GM19351 (cell line): ENCODE results near the gene RHOH.

Experiments
- ATAC-seq: cut with Tn5 transposase; IDR thresholded peaks from one replicate; pipeline ENCODE4 v1.9.1; 2021; ENCODE audit warnings: mild to moderate bottlenecking, moderate library complexity; ENCODE audit not compliant: unreplicated experiment

RHOH gene

DNA sequence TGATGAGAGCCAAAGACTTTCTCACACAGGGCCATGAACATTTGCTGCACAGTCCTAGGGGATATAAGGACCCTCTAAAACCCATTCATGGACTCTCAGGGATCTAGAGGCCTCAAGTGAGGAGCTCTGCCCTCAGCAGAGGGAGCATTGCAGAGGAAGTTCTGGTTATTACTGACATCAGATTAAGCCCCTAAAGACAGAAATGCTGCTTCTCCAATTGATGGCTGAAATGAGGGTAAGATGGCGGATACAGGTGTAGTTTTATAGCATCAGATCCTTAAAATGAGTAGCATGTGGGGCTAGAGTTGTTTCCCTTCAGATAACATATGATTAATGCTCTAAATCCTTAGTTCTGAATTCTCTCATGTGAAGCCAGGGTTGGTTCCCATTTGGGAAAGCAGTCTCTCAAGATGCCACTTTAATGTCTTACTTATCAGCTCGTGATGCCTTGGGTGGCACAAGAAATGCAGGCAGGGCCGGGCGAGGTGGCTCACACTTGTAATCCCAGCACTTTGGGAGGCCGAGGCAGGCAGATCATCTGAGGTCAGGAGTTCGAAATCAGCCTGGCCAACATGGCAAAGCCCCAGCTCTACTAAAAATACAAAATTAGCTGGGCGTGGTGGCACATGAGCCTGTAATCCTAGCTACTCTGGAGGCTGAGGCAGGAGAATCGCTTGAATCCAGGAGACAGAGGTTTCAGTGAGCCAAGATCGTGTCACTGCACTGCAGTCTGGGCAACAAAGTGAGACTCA is 7.9 kb downstream of the RHOH start:
- ATAC-seq = no peak

DNA sequence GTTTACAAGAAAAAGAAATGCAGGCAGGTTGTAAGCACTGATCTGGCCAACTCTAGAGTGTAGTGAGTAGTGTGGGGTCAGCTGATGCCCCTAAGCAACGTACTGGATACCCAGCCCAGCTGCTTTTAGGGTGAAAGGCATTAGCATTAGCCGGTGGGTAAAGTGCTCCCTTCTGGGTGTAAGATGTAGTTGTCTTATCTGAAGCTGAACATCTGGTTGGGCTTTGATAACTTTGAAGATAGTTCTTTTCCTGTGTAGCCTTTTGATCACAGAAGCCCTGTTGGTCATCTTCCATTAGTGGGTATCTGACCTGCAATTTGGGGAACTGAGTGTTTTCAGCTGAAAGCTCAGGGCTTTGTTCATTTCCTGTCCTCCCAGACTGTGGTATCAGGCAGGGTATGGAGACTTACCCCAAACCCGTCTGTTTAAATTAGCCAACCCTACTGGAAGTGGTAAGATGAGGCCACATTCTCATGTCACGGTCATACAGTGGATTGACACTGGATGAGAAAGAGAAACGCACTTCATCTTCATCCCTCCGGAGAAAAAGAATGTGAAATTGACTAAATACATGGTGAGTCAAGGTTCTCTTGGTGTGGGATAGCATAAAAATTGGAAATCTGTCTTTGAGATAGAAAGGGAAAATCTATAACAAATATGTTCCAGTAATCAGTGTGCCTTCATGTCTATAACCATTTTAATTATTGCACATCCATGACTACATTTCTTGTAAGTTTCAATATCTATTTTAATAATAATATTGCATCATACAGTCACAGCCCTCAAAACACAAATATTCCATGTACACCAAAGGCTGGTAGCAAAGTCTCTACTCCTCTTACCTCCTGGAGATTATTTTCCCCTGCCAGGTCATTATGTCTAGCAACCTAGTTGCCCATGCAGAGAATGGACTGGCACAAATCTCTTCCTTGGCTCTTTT is 8.7 kb downstream of the RHOH start:
- ATAC-seq = peak; percentile 63

DNA sequence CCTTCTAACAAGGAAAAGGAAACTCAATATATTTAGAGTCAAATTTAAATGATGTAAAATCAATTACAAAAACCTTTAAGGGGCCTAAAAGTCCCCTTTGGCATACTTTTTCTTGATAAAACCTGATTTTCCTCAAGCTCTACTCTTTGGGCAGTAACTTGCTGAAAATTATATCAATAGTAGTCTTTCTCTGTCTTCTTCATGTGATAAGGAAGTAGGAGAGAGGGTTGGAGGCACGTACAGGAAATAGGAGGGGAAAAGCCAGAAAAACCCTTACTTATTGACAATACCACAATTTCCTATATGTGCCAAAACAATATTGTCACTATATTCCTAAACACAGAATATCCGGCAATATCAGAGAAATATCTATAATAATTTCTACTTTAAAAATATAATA is 9.6 kb downstream of the RHOH start:
- no peak for ATAC-seq

DNA sequence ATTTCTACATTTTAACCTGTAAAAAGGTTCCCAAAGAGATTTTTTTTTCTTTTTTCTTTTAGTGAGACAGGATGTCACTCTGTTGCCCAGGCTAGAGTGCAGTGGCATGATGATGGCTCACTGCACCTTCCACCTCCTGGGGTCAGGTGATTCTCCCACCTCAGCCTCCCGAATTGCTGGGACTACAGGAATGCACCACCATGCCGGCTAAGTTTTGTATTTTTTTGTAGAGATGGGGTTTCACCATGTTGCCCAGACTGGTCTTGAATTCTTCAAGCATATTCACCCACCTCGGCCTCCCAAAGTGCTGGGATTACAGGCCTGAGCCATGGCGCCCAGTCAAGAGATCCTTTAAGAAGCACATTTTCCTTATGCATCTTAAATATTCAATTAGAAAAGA is 12.6 kb downstream of the RHOH start:
- no peak for ATAC-seq

DNA sequence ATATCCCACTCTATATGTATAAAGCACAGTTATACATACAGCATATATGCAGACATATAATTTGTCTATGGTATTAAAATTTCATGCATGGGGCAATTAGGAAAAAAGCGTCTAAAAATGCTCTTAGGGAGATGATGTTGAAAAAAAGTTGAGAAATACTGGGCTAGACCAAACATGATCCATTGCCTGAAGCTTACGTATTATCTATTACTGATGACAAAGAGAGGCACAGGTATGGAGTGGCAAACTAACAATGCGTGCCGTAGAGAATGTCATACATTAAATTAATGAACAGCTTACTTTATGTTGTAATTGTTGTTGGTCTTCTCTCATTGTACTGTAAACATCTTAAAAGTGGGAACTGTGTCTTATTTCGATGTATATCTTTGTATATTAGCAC is 13.9 kb downstream of the RHOH start:
- ATAC-seq = no peak

DNA sequence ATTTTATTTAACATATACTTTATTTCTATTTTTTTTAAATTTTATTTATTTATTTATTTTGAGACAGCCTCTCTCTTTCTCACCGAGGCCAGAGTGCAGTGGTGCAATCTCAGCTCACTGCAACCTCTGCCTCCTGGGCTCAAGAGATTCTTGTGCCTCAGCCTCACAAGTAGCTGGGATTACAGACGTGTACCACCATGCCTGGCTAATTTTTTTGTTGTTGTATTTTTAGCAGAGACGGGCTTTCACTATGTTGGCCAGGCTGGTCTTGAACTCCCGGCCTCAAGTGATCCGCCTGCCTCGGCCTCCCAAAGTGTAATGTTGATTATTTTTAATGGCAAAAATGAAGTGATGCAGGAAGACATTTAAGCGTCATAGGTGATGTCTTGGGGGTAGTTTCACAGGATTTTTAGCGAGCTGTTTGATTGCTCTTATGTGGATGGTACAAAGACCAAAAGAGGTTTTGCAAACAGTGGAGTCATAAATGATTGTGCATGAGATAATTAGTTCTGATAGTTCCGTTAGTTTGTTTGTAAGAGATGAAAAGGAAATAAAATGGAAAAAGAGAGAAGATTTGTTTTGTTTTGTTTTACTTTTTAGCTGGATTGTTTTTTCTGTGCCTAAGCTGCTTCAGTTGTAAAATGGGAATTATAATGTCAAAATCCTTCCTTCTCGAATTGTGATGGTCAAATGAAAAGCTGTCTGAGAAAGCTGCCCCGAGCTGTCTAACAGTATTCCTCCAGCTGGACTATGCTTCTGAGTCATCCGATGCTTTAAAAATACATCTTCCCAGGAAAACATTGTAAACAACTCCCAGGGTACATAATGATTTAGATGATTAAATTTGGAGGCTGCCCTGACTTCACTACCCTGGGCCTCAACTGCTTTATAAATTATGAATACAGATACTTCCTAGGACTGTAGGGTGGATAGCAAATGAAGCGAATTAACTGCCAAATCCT is 14.7 kb downstream of the RHOH start:
- ATAC-seq = no peak

DNA sequence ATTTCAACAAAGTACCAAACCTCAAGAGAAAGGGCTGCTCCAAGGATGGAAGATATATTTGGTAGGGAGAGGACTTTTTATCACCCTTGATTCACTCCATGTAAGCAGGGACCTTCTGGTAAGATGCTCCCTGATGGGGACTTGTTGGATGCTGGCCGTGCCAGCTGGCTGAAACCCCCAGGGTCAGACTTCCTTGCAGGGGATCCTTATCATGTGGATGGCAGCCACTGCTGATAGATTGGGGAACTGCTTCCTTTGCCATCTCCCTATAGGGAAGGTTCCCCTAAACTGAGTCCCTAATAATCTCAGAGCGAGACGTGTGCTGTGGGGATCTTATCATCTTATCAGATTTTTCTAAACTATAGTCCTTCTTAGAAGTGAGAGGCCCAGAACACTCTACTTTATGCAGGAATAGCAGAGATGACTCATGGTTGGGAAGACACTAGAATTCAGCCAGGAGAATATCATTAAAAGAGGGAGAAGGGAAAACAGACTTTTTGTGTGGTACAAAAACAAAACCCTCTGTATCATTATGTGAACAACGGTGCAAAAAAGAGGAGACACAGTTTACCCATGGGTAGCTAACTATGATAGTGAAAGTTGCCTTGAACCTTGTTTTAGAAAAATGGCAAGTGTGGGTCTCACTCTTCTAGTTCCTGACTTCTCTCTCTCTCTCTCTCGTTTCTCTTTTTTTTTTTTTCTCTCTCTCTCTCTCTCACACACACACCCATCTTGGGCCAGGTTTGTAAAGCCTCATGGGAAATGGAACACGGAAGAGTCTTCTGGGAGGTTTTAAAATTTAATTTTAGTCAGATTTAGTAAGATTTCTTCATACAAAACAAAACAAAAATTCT is 16.1 kb downstream of the RHOH start:
- ATAC-seq = no peak

DNA sequence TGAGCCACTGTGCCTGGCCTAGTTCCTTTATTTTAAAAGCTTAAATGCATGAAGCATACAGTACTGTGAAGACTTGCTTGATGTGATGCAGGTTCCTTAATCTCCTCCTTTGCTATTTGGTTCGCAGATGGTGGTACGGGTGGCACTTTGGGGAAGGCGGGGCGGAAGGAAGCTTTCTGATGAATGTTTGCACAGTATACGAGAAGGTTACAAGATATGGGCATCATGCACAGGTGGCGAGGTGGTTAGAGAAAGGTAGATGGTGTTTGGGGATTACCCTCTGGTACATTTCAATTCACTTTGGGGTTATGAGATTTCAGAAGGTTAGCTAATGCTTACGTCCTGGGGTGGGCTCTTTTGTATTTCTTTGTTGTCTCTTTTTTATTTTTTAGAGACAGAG is 17.2 kb downstream of the RHOH start:
- ATAC-seq = no peak

DNA sequence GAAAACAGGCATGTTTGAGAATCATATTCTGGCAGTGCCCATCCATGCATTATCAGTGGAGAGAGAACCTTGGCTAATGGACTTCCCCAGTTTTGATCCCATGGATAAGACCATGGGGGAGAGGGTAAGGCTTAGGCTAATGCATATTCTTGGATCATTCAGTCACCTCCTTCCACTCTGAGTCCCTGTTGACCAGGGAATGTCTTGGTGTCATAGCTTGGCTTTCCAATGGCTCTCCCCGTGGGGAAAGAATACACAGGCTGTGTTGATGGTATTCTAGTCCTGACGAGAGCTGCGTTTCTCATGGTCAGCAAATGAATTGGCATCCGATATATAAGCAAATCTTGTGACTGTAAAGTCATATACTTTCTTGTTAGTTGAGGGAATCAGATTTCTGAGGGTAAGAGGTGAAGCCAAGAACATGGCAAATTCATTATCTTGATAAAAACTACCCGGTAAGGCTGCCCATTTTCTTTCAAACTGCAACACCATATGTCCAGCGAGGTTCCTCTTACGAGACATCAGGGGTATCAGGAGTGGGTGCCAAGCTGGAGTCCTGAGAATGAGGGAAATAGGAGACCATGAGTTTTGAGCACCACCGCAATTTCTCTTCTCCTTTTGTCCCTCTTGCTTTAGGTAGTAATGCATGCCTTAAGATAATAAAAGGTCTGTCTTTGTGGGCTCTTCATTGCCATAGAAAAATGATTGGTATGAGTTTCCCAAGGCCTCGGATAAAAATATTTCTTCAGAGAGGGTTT is 18.0 kb downstream of the RHOH start:
- no peak for ATAC-seq

DNA sequence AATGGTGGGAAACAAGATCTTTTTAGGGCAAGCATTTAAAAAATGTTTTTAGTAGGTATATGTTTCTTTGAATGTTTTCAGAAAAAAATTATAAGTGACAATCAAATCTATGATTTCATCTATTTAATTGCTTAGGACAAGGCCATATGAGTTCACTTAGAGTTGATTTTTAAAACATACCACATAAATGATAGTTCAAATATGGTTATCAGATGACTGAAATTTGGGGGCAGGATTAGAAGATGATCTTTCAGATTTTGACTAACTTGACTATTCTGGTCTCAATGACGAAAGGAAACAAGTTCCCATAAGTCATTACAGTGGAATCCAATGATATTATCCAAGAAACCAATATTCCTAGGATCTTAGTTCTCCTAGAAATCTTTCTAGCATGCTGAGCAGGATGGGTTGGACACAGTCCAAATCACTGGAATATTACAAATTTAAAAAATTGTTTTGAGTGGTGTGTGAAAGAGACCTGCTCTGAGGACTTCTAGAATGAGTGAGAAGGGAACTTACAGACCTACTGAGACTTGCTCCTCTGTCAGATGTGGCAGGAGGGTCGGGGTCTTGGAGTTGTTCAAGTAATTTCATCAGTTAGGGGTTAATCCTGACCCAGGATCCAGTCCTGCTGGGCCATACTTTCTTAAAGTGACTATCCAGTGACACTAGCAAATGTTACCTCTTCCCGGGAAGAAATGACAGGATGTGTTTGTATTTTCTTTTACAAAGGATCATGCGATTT is 20.0 kb downstream of the RHOH start:
- no peak for ATAC-seq

DNA sequence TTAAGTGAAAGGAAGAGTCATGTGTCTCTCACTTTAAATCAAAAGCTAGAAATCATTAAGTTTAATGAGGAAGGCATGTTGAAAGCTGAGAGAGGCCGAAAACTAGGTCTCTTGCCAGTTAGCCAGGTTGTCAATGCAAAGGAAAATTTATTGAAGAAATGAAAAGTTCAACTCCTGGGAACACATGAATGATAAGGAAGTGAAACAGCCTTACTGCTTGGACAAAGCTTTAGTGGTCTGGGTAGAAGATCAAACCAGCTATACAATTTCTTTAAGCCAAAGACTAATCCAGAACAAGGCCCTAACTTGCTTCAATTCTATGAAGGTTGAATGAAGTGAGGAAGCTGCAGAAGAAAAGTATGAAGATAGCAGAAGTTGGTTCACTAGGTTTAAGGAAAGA is 24.9 kb downstream of the RHOH start:
- no peak for ATAC-seq

DNA sequence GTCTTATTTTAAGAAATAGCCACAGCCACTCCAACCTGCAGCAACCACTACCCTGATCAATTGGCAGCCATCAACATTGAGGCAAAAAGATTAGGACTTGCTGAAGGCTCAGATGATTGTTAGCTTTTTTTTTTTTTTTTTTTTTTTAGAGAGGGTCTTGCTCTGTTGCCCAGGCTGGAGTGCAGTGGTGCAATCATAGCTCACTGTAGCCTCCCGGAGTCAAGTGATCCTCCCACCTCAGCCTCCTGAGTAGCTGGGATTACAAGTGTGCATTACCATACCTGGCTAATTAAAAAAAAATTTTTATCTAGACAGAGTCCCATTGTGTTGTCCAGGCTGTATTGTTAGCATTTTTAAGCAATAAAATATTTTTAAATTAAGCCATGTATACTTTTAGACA is 26.5 kb downstream of the RHOH start:
- ATAC-seq = no peak

DNA sequence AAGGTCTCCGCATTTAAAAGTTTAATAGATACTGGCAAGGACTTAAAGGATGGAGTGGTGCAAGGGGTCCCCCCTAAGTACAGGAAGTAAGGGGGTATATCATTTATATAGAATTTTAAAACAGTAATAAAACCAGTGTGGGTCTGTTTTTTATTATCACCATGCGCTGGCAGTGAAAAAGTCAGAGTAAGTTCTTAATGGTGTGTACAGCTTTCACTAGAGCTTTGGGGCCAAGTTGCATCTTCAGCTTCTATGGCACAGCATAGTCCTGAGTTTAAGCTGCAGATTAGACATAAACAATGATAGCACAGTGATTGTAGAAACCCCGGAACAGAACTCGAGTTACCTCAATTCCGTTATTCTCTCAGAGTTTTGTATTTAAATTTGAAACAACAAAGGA is 27.6 kb downstream of the RHOH start:
- no peak for ATAC-seq

DNA sequence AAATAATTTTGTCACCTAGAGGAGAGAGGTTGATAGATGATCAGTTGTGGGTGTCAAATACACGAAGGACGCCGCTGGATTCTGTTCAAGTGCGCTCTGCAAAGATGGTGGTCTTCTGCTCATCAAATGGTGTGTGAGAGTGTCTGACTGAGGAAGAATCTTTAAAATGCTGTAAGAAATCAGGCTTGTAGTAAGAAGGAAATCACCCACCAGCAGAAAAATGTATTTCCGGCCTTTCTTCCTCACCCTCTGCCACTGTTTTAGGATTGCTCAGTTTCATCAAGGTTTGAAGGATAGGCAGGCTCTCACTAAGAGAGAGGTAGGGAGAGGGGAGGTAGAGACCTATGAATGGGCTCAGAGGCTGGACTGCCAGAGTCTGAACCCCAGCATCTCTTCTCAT is 28.7 kb downstream of the RHOH start:
- no peak for ATAC-seq

DNA sequence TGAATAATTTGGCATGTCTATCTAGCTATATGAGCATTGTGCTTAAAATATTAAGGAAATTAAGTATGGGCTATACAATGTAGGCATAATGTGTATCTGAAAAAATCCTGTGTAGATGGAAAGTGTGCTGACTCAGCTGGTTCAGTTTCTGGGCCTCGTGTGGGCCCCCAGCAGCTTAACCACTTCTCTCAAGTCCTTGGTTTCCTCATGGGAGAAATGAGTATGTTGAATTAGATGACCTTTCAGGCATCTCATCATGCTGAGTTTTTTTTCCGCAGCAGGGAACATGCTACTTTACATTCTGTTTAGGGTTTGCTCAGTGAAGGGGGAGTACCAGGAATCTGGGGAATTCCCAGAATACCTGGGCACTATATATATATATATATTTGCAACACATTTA is 30.5 kb downstream of the RHOH start:
- peak; percentile 69 for ATAC-seq

DNA sequence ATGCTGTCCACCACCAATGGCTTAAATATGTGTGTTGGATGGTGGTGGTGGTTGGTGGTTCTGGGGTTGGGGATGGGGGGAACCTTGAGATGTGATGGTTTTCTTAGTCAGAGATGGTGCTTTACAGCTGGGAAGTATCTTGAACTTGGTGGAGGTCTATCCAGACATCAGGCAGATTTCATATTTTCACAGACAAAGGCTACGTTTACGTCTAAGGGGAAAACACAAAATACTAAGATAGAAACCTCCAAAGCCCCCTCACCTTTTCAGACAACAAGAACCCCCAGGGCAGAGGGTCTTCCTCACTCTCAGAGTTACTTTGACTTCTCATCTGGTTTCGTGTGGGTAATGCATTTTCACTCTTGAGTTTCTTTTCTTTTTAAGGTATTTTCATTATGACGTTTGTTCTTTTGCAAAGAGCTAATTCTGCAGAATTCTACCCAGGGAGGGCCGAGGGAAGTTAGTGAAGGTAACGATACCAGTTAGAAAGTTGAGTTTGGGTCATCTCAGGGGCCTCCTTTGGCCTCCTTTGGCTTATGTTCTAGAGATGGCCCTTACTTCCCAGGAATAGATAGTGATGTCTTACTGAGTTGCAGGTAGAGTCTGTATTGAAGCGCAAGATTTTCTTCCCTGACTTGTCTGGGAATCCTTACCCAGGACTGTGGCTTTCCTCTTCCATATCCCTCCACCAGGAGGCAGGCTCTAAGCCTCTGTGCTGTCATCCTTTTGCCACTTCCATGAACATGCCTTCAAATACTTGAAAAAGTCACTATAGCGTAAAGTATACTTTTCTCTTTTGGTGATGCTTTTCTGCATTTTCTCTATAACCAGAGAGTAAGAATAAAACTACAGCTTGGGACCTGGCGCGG is 31.9 kb downstream of the RHOH start:
- peak; percentile 58 for ATAC-seq

DNA sequence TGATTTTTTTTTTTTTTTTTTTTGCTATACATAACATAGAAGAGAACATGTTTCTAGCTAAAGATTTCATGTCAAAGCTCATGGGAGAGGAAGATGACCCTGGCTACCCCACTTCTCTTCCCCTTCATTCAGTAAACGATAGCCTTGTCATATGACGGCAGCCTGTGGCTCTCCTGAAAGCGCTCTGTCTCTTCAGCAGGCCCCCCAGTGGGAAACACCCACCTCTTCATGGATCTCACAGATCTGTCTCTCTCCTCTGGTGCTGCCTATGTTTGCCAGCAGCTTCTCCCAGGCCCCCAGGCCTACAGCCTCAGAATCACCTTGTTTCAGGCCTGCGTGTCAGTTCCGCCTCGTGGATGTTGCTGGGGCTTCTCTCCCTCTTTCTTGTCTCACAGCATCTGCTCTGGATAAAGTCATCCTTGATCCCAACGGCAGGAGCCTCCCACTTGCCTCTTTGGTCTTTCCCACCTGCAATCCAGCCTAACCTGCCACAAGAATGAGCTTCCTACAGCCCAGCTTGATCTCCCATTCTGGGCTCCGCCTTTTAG is 34.6 kb downstream of the RHOH start:
- no peak for ATAC-seq
